Stimulated activated CD4-positive, alpha-beta T cell treated with anti-CD3 and anti-CD28 coated beads, Interleukin-15, amount 100 ng/mL, for 48 hours (primary cell): ENCODE measurements around the gene REXO1.
A peak's percentile ranks its signal among the peaks of the same experiment; 100 is the strongest.
"Not testable (repeated sequence)": the region's sequence is repeated elsewhere in the genome, so short reads cannot be mapped to it uniquely, and the experiment has no call there.

Source experiments
- DNase-seq, 2 donors: peaks; one replicate each; pipeline ENCODE4 v3.0.0-alpha.2; 2020; ENCODE audit warnings: low read depth in 2 of 2

REXO1 gene

GRCh38 chr19:1813192-1814182, 34.8 kb downstream of the REXO1 start:
- no peak for DNase-seq

DNA sequence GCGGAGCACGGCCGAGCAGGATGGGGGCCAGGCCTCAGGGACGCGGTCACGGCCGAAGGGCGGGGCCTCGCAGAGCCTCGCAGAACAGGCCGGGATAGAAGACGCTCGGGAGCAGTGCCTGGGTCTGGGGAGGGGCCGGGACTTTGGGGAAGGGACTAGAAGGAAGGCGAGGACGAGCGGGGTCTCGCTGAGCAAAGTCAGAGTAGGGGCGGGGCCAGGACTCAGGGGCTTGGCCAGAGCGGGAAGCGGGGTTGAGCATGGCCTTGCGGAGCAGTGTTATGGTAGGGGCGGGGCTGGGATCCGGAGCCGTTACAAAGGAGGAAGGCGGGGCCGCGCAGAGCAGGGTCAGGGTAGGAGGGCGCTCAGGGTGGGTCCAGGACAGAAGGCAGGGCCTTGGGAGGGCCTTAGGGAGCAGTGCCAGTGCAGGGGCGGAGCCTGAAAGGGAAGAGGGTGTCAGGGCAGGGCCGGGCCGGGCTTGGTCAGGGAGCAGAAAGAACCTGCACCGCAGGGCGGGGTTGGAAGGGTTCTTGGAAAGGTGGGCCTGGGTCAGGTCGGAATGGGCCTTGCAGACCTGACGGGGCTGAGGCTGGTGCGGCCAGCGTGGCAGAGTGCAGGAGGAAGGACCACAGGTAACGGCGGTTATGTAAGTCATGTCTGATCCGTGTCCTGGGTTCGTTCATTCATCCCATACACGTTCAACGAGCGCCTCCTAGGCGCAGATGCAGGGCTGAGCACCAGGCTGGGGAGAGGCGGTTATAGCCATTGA, 35.7 kb downstream of the REXO1 start:
- DNase-seq, result peak; percentile 83 to 86

GRCh38 chr19:1811942-1812425, 36.3 kb downstream of the REXO1 start, which contains the start of gene ATP8B3:
Gene ATP8B3 (minus strand): TSS chr19:1812276. CDS start chr19:1811736, 540 bp downstream.
- DNase-seq, result peak in 1 of 2 donors; percentile 15

GRCh38 chr19:1811472-1811894, 36.8 kb downstream of the REXO1 start:
- DNase-seq, result peak; percentile 52 to 54

DNA sequence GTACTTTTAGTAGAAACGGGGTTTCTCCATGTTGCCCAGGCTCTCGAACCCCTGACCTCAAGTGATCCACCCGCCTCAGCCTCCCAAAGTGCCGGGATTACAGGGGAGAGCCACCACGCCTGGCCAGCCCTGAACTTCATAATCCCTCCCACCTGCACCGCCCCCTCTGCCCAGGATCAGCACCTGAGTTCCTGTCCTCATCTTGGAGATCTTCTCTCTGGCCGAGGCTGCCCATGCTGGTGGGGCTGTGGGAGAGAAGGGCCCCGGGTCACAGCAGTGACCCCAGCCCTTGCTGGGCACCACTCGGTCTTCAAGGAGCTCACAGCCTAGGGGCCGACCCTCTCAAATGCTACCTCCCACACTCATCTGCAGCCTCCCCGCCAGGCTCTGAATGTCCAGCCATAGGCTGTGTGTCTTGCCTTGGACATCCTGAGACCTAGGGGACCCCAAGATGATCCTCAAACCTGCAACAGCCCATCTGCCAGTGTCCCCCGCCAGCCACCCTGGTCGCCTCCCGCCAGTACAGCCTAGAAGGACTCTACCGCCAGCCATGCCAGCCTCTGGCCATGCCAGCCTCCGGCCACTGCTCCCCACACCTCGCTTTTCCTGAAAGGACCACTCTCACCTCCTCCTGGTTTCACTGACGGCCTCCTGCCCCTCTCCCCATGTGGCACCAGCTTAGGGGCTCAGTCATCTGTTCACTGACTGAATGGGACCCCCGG, 37.7 kb downstream of the REXO1 start:
- DNase-seq, result no peak

DNA sequence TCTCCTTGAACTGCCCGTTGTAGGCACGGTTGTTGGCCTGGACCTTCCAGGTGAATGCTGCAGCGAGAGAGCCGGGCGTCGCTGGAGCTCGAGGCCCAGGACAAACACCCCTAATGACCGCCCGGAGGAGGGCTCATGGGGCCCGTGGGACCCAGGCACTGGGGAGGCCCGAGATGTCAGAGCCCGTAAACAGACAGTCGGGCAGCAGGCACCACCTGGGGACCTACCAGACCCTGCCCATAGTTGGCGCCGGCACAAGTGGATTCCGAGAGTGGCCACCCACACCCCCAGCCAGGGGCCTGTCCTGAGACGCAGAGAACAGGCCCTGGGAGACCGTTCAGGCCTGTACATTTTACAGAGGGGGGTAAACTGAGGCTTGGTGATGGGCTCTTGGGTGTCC, 38.6 kb downstream of the REXO1 start:
- DNase-seq, result no peak

- no peak for DNase-seq
Measured at GRCh38 chr19:1808395-1808731, 39.9 kb downstream of the REXO1 start.

GRCh38 chr19:1807695-1808394, 40.4 kb downstream of the REXO1 start:
- DNase-seq, result no peak

DNA sequence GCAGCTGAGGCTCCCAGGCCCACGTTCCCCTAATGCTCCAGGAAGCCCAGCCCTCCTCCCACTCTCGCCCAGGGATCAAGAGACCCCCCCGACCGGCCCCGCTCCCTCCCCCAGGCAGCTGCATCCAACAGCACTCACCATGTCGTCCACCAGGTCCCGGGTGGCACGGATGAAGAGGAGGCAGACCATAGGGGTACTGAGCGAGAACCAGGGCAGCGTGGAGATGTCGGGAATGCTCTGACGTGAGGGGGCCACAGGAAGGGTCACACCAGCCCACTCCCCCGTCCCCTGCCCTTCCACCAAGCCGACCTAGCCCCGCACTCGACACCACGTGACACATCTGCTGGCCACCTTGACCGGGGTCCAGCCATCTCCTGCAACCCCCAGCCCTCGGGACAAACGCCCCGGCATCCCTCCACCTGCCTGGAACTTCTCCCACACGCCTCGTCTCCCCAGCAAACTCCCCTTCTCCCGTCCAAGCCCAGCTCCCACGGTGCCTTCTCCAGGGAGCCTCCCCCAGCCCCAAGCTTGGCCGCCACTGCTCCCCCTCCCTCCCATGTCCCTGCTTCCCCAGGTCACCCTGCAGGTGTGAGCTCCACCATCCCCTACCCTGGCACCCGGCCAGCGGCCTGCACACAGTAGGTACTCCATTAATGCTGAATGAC, 41.1 kb downstream of the REXO1 start:
- no peak for DNase-seq

DNA sequence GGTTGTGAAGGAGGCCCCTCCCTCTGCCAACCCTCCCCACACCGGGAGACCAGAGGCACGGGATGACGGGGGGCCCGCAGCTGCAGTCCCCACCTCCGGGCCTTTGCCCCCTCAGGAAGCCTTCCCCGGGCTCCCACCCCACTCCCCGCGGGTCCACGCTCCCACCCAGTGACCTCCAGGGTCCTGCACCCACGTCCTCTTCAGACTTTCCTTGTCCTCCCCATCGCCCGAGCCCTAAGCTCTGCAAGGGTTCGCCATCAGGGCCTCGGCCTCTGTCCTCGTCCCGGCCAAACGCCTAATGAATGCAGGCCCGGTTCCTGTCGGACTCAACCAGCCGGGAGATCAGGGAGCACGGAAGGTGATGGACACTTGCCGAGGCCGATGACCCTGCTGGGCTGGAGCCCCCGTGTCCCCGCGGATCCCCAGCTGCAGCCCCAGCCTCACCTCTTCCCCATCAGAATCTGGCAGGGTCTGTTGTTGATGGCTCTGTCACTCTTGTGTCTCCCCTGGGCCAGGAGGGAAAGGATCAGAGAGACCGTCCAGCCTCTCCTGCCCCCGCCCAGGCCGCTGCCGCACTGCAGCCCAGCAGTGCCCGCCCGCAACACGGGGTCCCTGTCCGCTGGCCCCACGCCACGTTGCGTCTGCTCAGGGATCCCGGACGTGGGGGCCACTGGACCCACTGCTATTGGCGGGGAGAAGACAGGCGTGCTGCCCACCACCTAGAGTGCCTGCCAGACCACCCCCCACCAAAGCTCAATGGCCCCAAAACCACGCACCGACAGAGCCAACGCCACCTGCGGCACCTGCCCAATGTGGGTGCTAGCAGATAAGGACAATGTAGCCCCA, 41.9 kb downstream of the REXO1 start:
- DNase-seq, result no peak

DNA sequence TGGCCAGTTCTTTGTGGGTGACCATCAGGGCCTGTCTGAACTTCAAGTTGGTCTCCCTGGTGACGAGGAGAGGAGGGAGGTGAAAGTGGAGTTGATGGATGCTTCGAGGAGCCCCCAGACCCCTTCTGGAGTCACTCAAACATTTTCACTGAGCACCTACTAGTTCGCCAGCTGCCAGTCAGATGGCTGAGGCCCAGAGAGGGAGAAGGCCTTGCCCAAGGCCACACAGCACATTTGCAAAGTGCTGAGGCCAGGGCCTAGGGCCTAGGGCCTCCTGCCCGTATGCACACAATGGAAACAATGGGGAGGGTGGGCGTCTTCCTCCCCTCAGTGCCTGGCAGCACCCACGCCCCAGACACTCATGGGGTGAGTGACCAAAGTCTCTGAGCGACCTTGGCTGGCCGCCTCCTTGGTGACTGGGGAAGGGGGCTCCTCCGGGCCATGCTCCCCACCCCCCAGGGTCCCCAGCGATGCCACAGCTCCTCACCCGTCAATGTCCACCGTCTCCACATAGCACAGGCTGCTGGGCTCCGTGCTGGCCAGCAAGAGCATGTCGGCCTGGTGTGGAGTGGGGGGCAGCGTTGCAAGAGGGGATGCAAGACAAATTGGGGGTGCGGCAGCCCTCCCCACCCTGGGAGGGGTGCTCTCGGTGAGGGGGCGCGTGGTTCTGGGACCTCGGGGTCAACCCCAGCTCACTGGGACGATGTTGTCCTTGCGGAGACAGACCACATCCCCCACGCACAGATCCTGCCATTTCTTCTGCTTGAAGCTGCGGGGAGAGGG, 42.7 kb downstream of the REXO1 start:
- DNase-seq, result no peak

GRCh38 chr19:1804858-1805257, 43.4 kb downstream of the REXO1 start:
- DNase-seq, result no peak

DNA sequence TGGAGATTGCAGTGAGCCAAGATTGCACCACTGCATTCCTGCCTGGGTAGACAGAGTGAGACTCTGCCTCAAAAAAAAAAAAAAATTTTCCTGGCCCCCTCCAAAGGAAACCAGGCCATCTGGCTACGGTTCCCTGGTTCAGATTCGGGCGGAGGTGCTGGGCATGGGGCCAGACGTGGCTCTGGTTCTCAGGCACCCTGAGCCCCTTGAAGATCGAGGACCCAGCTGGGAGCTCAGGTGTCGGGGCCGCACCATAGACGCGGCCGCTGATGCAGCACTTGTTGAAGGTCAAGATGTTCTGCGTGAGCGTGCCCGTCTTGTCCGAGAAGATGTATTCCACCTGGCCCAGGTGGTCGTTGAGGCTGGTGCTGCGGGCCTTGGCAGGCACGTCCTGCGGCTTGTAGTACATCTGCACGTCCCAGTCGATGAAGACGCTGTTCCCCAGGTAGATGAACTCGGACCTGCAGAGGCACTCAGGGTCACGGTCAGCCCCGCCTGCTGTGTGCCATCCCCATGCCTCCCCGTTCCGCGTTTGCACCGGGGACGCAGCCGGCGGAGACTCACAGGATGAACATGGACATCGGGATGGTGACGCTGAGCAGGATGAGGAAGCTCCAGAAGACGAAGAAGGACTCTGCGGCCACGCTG, 48.5 kb downstream of the REXO1 start:
- DNase-seq, result no peak

DNA sequence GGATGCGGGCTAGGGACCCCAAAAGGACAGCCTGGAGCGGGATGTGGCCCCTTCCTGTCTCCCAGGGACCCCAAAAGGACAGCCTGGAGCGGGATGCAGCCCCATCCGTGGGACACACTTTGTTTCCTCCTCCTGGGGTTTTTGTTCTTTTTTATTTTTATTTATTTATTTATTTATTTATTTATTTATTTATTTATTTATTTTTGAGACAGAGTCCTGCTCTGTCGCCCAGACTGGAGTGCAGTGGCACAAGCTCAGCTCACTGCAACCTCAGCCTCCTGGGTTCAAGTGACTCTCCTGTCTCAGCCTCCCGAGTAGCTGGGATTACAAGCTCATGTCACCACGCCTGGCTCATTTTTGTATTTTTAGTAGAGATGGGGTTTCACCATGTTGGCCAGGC, 51.0 kb downstream of the REXO1 start:
- DNase-seq, result not testable (repeated sequence)

GRCh38 chr19:1796395-1797142, 51.7 kb downstream of the REXO1 start:
- no peak for DNase-seq

GRCh38 chr19:1794424-1795172, 53.7 kb downstream of the REXO1 start:
- DNase-seq, result no peak

GRCh38 chr19:1791879-1792278, 56.4 kb downstream of the REXO1 start:
- no peak for DNase-seq
